GM19193 (cell line): ENCODE results near the gene RANBP1.

Experiments used
- POLR2A ChIP-seq: IDR thresholded peaks from 4 replicates; pipeline ENCODE4 v1.6.1; 2011; ENCODE audit not compliant: insufficient read depth, insufficient read length; ENCODE audit errors: extremely low read depth

The RANBP1 gene

DNA sequence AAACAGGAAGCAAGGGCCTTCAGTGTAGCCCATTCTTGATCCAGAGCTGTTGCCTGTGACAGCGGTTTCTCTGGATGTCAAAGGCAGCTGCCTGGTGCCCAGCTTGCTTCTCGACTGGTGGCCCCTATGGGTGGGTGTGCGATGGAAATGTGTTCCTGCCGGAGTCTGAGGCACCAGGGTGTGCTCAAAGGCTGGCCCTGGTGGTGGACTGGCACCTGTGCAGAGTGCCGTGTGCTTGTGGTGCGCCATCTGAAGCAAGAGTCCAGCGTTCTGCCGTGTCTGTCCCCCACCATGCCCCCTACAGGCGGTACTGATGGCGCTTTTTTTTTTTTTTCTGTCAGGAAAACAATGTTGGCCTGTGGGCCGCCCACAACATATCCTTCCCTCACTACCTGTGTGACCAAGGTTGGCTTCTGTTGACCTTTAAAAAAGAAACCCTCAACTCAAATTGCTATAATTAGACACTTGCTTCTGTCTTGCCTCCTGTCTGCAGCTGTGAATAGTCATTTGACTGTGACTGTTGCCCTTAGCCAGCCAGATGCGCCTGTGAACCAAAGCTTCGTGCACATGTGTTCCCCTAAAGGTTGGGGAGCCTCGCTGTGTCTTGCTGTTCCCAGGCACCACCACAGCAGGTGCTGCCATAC, 4.7 kb upstream of the RANBP1 start:
- peak; percentile 39 for TF ChIP-seq POLR2A

- no peak for TF ChIP-seq POLR2A
Observed at GRCh38 chr22:20111689-20112622, 3.9 kb upstream of the RANBP1 start.

GRCh38 chr22:20112623-20113511, 3.0 kb upstream of the RANBP1 start:
- TF ChIP-seq POLR2A: no peak

DNA sequence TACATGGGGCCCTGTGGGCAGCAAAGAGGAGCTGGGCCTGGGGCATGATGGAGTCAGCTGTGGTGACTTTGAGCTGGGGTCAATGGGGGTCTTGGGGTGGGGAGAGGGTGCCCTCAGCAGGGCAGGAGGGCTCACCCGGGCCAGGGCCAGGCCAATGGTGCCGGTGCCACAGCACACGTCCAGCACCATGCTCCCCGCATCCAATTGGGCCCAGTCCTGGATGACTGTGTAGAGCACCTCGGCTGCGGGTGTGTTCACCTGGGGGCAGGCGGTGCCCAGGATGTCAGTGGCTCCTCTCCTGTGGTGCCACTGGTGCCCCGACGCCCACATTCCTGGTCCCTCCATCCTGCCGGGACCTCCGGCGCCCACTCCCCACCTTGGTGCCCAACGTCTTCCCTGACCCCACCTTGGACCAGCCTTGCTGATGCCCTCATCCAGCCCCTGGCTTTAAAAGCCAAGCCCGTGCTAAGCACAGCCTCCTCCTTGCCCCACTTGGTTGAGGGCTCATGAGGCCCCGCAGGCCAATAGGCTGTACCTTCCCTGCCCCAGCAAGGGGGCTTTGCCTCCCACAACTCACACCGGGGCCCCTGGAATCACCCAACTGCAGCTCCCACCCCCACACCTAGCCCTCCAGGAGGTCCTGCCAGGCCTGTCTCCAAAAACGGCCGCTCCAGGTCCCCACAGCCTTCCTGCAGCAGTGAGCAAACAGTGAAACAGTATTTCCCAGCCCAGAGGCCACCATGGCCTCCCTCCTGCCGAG, 2.2 kb upstream of the RANBP1 start:
- no peak for TF ChIP-seq POLR2A

GRCh38 chr22:20114506-20115475, 1.1 kb upstream of the RANBP1 start:
- no peak for TF ChIP-seq POLR2A

DNA sequence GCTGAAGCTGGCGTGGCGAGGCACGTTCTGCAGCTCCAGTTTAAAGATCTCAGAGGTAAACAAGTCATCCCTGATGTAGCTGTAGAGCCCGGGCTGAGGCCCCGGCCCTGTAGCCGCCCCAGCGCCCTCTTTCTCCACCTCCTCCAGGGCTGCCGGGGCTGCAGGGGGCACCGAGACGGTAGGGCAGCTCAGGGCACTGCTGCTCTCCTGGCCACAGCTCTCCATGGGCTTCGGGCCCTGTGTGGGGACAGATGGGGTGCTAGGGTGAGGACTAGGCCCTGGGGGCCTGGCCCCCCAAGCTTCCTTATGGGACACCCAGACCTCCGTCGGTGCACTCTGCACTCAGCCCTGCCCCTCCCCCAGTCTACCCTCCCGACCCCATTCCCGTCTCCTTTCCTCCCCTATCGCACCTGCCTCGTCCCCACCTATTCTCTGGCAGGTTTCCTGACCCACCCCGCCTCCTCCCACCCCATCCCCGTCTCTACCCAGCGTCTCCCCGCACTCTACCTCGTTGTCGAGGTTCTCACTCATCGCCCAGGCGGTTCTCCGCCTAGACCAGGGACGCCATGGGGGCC, 559 bp downstream of the RANBP1 start:
- TF ChIP-seq POLR2A: no peak

- TF ChIP-seq POLR2A: peak; percentile 73
Observed at GRCh38 chr22:20116951-20117632, 1.2 kb downstream of the RANBP1 start, which contains the start of gene TRMT2A. TSS of gene TRMT2A (minus strand) at chr22:20117226. CDS start at chr22:20116906, 320 bp downstream.

DNA sequence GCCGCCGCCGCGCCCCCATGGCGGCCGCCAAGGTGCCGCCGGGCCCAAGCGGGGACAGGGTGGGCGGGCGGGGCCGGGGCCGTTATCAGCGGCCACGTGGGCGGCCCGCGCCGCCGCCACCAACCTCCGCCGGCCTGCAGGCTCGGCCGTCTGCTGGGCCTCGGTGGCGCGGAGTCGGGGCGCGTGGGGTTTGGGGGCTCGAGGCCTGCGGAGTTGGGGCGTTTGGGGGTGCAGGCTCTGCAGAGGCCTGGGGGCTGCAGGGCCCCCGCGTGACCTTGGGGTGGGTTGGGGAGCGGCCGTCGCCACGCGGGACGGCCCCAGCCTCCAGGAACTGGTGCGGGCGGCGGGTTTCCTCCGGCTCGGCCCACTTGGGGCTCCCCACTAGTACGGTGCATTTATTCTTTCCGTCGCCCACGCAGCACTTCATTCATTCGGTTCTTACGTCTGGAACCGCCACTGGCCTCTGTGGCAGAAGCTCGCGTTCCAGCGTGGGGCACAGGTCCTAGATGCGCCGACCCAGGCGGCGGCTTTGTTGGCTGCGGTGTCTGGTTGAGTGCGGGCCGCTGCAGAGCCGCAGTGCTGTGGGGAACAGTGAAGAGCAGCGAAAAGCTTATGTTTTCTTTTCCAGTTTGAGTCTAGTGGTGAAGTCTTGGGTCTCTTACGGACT, 1.9 kb downstream of the RANBP1 start:
- TF ChIP-seq POLR2A: no peak

DNA sequence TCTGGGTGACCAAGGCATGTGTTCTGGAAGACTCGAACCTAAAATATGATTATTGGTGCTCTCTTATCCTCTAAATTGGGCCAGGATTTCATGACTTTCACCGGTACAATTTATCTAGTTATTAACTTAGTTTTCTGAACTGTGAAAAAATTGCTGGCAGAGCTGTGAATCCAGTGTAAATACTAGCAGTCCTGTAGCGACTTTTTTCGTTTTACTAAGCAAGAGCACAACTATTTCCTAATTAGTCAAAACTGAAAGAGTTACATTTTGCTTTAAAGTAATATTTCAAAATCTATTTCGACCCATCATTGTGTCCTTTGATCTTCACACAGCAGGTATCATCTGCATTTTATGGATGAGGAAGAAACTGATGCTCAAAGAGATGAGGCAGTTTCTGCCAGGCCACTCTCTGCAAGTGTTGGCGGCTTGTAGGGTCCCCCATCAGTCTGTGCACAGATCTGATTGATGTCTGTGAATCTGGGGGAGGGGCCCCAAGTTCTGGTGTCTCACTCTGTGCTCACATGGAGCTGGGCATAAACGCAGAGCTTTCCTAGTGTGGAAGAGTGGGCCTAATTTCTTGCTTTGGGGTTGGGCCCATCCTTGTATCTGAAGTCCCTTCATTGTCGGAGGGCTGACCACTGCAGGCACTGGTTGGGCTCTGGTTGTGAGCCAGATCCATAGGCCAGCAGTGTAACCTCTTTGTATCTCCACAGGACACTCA, 2.6 kb downstream of the RANBP1 start:
- no peak for TF ChIP-seq POLR2A

- no peak for TF ChIP-seq POLR2A
Observed at GRCh38 chr22:20121856-20122415, 6.0 kb downstream of the RANBP1 start.
